ENCODE results near the gene CASP8AP2. TPM values are rescaled to one million over a fixed set of nuclear protein-coding genes. Genes with fewer than 3 reads are reported as not detected.

Gene CASP8AP2
- polyA plus RNA-seq, 2 of the 4 experiments (the other 2 are of a cell fraction), result 8.2 to 13.6 TPM

- Histone ChIP-seq H3K27ac (peak within 1 kb of the TSS; percentile 80 to 91), H3K4me3 (peak within 1 kb of the TSS; percentile 69), H3K9me3 (no peaks in the 10 kb centered on the region), H3K4me2 (peak within 1 kb of the TSS; percentile 70), H3K4me1 (peaks cover 16% of the 10 kb centered on the region)
- FAIRE-seq, result no peak
- ATAC-seq, result peak; percentile 99
- ChIA-PET CTCF (interaction anchor here (0.5 to 1.6 kb wide), 4 partner anchors 9 to 69 kb away, joined by 3 to 4 read pairs (median 3); no protein-coding TSS in a partner anchor), POLR2A (interaction anchor here (0.5 to 1.9 kb wide), 3 partner anchors 10 to 463 kb away, joined by 3 to 31 read pairs (median 6); partner anchors contain the start of gene CASP8AP2)
- peak; percentile 78 to 92 for DNase-seq (ENCODE audit: low read depth in 1 of 2, low spot score in 1 of 2)
- under 1% methylated on average over 45 of the region's 65 CpGs for WGBS (ENCODE audit: missing lambda C conversion rate)
- no peak for TF ChIP-seq RFX5 (IDR thresholded peaks at IDR 0.05)
- no peak for TF ChIP-seq ZC3H11A (IDR thresholded peaks at IDR 0.05)
- TF ChIP-seq FOXS1 (CRISPR knock-in tag; IDR thresholded peaks at IDR 0.05), result no peak
- TF ChIP-seq ESRRA (IDR thresholded peaks at IDR 0.05; ENCODE audit: borderline replicate concordance, low read length), result no peak
- no peak for TF ChIP-seq NPAS2 (CRISPR knock-in tag; IDR thresholded peaks at IDR 0.05; ENCODE audit: borderline replicate concordance)
- TF ChIP-seq ZFP36 (IDR thresholded peaks at IDR 0.05; ENCODE audit: borderline replicate concordance, partially characterized antibody), result no peak
- no peak for TF ChIP-seq CBX8 (IDR thresholded peaks at IDR 0.05)
- peak; percentile 62; the same call in 1 of the 3 replicates for TF ChIP-seq BCL3 (IDR thresholded peaks at IDR 0.05)
- TF ChIP-seq PHF8 (IDR thresholded peaks at IDR 0.05; ENCODE audit: borderline replicate concordance, low read depth), result peak; percentile 65
- TF ChIP-seq ELK1 (IDR thresholded peaks at IDR 0.05; ENCODE audit: low read depth, low read length), result no peak
- TF ChIP-seq HDAC2 (IDR thresholded peaks at IDR 0.05), result no peak
- no peak for TF ChIP-seq SREBF2 (IDR thresholded peaks at IDR 0.05)
- no peak for TF ChIP-seq HOXA7 (CRISPR knock-in tag; IDR thresholded peaks at IDR 0.05)
- TF ChIP-seq CTCF (IDR thresholded peaks at IDR 0.05), result no peak
- no peak for TF ChIP-seq ATOH8 (CRISPR knock-in tag; IDR thresholded peaks at IDR 0.05; ENCODE audit: low read depth)
- no peak for TF ChIP-seq FOSL2 (IDR thresholded peaks at IDR 0.05)
- no peak for TF ChIP-seq FOSL2 (CRISPR knock-in tag; IDR thresholded peaks at IDR 0.05)
- TF ChIP-seq EHF (CRISPR knock-in tag; IDR thresholded peaks at IDR 0.05), result no peak
- no peak for TF ChIP-seq CEBPB (IDR thresholded peaks at IDR 0.05)
- peak in 1 of 2 experiments; percentile 71; a peak in 2 of 5 replicates for TF ChIP-seq JUN (IDR thresholded peaks at IDR 0.05)
- no peak for TF ChIP-seq JUNB (IDR thresholded peaks at IDR 0.05)
- no peak for TF ChIP-seq FOSB (CRISPR knock-in tag; IDR thresholded peaks at IDR 0.05)
- TF ChIP-seq NFE2L2 (conservative IDR thresholded peaks at IDR 0.05; ENCODE audit: low read length), result no peak
- TF ChIP-seq CHD2 (IDR thresholded peaks at IDR 0.05; ENCODE audit: low read length, partially characterized antibody), result no peak
- TF ChIP-seq E2F6 (IDR thresholded peaks at IDR 0.05; ENCODE audit: borderline replicate concordance, low read depth), result peak; percentile 91
- TF ChIP-seq REST (IDR thresholded peaks at IDR 0.05), result no peak
- no peak for TF ChIP-seq RCOR1 (IDR thresholded peaks at IDR 0.05; ENCODE audit: low read depth, low read length)
- TF ChIP-seq MAX (IDR thresholded peaks at IDR 0.05), result peak; percentile 98
- TF ChIP-seq POLR2A (IDR thresholded peaks at IDR 0.05; ENCODE audit: low read length), result peak; percentile 85
- no peak for TF ChIP-seq RNF2 (IDR thresholded peaks at IDR 0.05; ENCODE audit: borderline replicate concordance, low read depth)
- no peak for TF ChIP-seq KDM1A (IDR thresholded peaks at IDR 0.05; ENCODE audit: low read depth)
Measured at GRCh38 chr6:89819336-89820130, 10.1 kb upstream of the CASP8AP2 start, which contains the start of gene MDN1. TSS of gene MDN1 (minus strand) at chr6:89819794. CDS start at chr6:89819607, 187 bp downstream.
